SW 1271 (cell line): ENCODE measurements around the gene ZNF747.
A peak's percentile ranks its signal among the peaks of the same experiment; 100 is the strongest.

Source experiments
- DNase-seq, 2 experiments: peaks; one replicate each; lab custom pipeline; 2025; lab: John Stamatoyannopoulos, UW

Gene ZNF747

GRCh38 chr16:30534368-30535105, at the start of gene ZNF747:
Gene ZNF747, minus strand, starts transcription at chr16:30534858. Its CDS starts 179 bp downstream, at chr16:30534679.
- peak; percentile 50 to 83 for DNase-seq

- no peak for DNase-seq
Measured at GRCh38 chr16:30582611-30583340, 48.1 kb upstream of the ZNF747 start.

GRCh38 chr16:30581457-30581856, 46.8 kb upstream of the ZNF747 start:
- no peak for DNase-seq

- no peak for DNase-seq
Measured at GRCh38 chr16:30574678-30575077, 40.0 kb upstream of the ZNF747 start.

GRCh38 chr16:30571445-30572322, 37.0 kb upstream of the ZNF747 start, which contains the start of gene ZNF688:
Gene ZNF688, minus strand, starts transcription at chr16:30571714. Its CDS starts 85 bp downstream, at chr16:30571629.
- peak; percentile 91 to 97 for DNase-seq

- DNase-seq = no peak
Measured at GRCh38 chr16:30570636-30571444, 36.2 kb upstream of the ZNF747 start.

GRCh38 chr16:30569746-30570635, 35.3 kb upstream of the ZNF747 start:
- no peak for DNase-seq

GRCh38 chr16:30569281-30569680, 34.6 kb upstream of the ZNF747 start:
- no peak for DNase-seq

GRCh38 chr16:30567991-30568638, 33.5 kb upstream of the ZNF747 start:
- DNase-seq = peak in 1 of 2 experiments; percentile 36

- DNase-seq = no peak
Measured at GRCh38 chr16:30567160-30567990, 32.7 kb upstream of the ZNF747 start.

GRCh38 chr16:30566531-30566930, 31.9 kb upstream of the ZNF747 start:
- DNase-seq = no peak

- no peak for DNase-seq
Measured at GRCh38 chr16:30565984-30566383, 31.3 kb upstream of the ZNF747 start.

GRCh38 chr16:30565526-30565925, 30.9 kb upstream of the ZNF747 start:
- DNase-seq = no peak

- DNase-seq = no peak
Measured at GRCh38 chr16:30562021-30562420, 27.4 kb upstream of the ZNF747 start.

GRCh38 chr16:30561089-30561816, 26.6 kb upstream of the ZNF747 start:
- no peak for DNase-seq

GRCh38 chr16:30559690-30560089, 25.0 kb upstream of the ZNF747 start:
- DNase-seq = no peak

GRCh38 chr16:30558789-30559377, 24.2 kb upstream of the ZNF747 start:
- no peak for DNase-seq
